Memory B cell (primary cell): ENCODE data around the gene MTR.

Experiments
- ATAC-seq: fragments of 150-1000 bp; cut with Tn5 transposase; 2 replicates; pipeline ENCODE4 v1.10.0; 2021; ENCODE audit warnings: low read depth, mild to moderate bottlenecking, moderate library complexity
- DNase-seq, 2 donors: peaks; one replicate each; pipeline ENCODE4 v3.0.0; 2022; ENCODE audit warnings: low spot score in 2 of 2
- H3K27ac Mint-ChIP-seq: one replicate; pipeline ENCODE4 v1.8.0; 2022; ENCODE audit warnings: mild to moderate bottlenecking, moderate library complexity, mixed read lengths
- H3K27me3 Mint-ChIP-seq: one replicate; pipeline ENCODE4 v1.8.0; 2022; ENCODE audit warnings: mixed read lengths
- H3K36me3 Mint-ChIP-seq: one replicate; pipeline ENCODE4 v1.8.0; 2022; ENCODE audit warnings: mild to moderate bottlenecking, mixed read lengths
- H3K4me1 Mint-ChIP-seq: one replicate; pipeline ENCODE4 v1.8.0; 2022; ENCODE audit warnings: mixed read lengths
- H3K4me3 Mint-ChIP-seq: one replicate; pipeline ENCODE4 v1.8.0; 2022; ENCODE audit warnings: mild to moderate bottlenecking, moderate library complexity, mixed read lengths
- H3K9me3 Mint-ChIP-seq: one replicate; pipeline ENCODE4 v1.8.0; 2022; ENCODE audit warnings: mixed read lengths

The MTR gene

GRCh38 chr1:236800002-236800620 is 5.0 kb downstream of the MTR start:
- Mint-ChIP-seq H3K4me3 (no peak overlapping the region), H3K36me3 (peaks cover 12% of the 10 kb centered on the region), H3K4me1 (peaks cover 35% of the 10 kb centered on the region), H3K27me3 (no peaks in the 10 kb centered on the region), H3K9me3 (no peaks in the 10 kb centered on the region), H3K27ac (no peak overlapping the region)
- ATAC-seq (no peak), DNase-seq (no peak)

- H3K9me3 Mint-ChIP-seq, result no peaks in the 10 kb centered on the region
- H3K27me3 Mint-ChIP-seq, result no peaks in the 10 kb centered on the region
- no peak for DNase-seq
- H3K4me3 Mint-ChIP-seq, result no peak overlapping the region
- peaks cover 37% of the 10 kb centered on the region for H3K4me1 Mint-ChIP-seq
- no peak overlapping the region for H3K27ac Mint-ChIP-seq
- peaks cover 18% of the 10 kb centered on the region for H3K36me3 Mint-ChIP-seq
- ATAC-seq, result no peak
Measured at GRCh38 chr1:236800623-236801022, 5.5 kb downstream of the MTR start.

GRCh38 chr1:236802264-236802663 is 7.2 kb downstream of the MTR start:
- Mint-ChIP-seq H3K27ac (peak overlapping the region; percentile 28), H3K36me3 (peaks cover 21% of the 10 kb centered on the region), H3K4me1 (peaks cover 31% of the 10 kb centered on the region), H3K27me3 (no peaks in the 10 kb centered on the region), H3K4me3 (no peak overlapping the region), H3K9me3 (no peaks in the 10 kb centered on the region)
- ATAC-seq, result no peak
- DNase-seq, result no peak

GRCh38 chr1:236806634-236807033 is 11.5 kb downstream of the MTR start:
- Mint-ChIP-seq H3K27me3 (no peaks in the 10 kb centered on the region), H3K27ac (no peak overlapping the region), H3K36me3 (peaks cover 41% of the 10 kb centered on the region), H3K4me1 (peaks cover 18% of the 10 kb centered on the region), H3K9me3 (no peaks in the 10 kb centered on the region), H3K4me3 (no peak overlapping the region)
- no peak for DNase-seq
- no peak for ATAC-seq

- ATAC-seq (no peak), DNase-seq (no peak)
- peaks cover 7% of the 10 kb centered on the region for H3K4me1 Mint-ChIP-seq
- H3K36me3 Mint-ChIP-seq, result peaks cover 42% of the 10 kb centered on the region
- H3K9me3 Mint-ChIP-seq, result no peaks in the 10 kb centered on the region
- no peaks in the 10 kb centered on the region for H3K27me3 Mint-ChIP-seq
- H3K27ac Mint-ChIP-seq, result no peak overlapping the region
- H3K4me3 Mint-ChIP-seq, result no peak overlapping the region
Measured at GRCh38 chr1:236808005-236808404, 12.9 kb downstream of the MTR start.

GRCh38 chr1:236808564-236809130 is 13.6 kb downstream of the MTR start:
- no peak overlapping the region for H3K27ac Mint-ChIP-seq

GRCh38 chr1:236809148-236809547 is 14.1 kb downstream of the MTR start:
- Mint-ChIP-seq H3K27ac (no peak overlapping the region), H3K4me3 (no peak overlapping the region), H3K4me1 (peaks cover 7% of the 10 kb centered on the region)

More at GRCh38 chr1:236808564-236809130, 13.6 kb downstream of the MTR start:
- Mint-ChIP-seq H3K36me3 (peaks cover 40% of the 10 kb centered on the region), H3K27me3 (no peaks in the 10 kb centered on the region), H3K9me3 (no peaks in the 10 kb centered on the region), H3K4me3 (no peak overlapping the region), H3K4me1 (peaks cover 7% of the 10 kb centered on the region)
- ATAC-seq (no peak), DNase-seq (no peak)

GRCh38 chr1:236810018-236810417 is 14.9 kb downstream of the MTR start:
- H3K27ac Mint-ChIP-seq, result no peak overlapping the region
- no peak overlapping the region for H3K4me3 Mint-ChIP-seq
- ATAC-seq, result no peak
- H3K9me3 Mint-ChIP-seq, result no peaks in the 10 kb centered on the region
- H3K36me3 Mint-ChIP-seq, result peaks cover 40% of the 10 kb centered on the region
- no peaks in the 10 kb centered on the region for H3K27me3 Mint-ChIP-seq
- no peak for DNase-seq
- H3K4me1 Mint-ChIP-seq, result peaks cover 5% of the 10 kb centered on the region

More at GRCh38 chr1:236809148-236809547, 14.1 kb downstream of the MTR start:
- Mint-ChIP-seq H3K27me3 (no peaks in the 10 kb centered on the region), H3K9me3 (no peaks in the 10 kb centered on the region), H3K36me3 (peaks cover 42% of the 10 kb centered on the region)
- DNase-seq (no peak), ATAC-seq (no peak)

- H3K27ac Mint-ChIP-seq, result peak overlapping the region; percentile 72
- no peak overlapping the region for H3K4me3 Mint-ChIP-seq
- ATAC-seq (no peak), DNase-seq (no peak)
- no peaks in the 10 kb centered on the region for H3K9me3 Mint-ChIP-seq
- peaks cover 2% of the 10 kb centered on the region for H3K4me1 Mint-ChIP-seq
- H3K36me3 Mint-ChIP-seq, result peaks cover 44% of the 10 kb centered on the region
- no peaks in the 10 kb centered on the region for H3K27me3 Mint-ChIP-seq
Measured at GRCh38 chr1:236812334-236813030, 17.4 kb downstream of the MTR start.

- Mint-ChIP-seq H3K36me3 (peaks cover 36% of the 10 kb centered on the region), H3K4me3 (no peak overlapping the region), H3K9me3 (no peaks in the 10 kb centered on the region), H3K27me3 (no peaks in the 10 kb centered on the region), H3K4me1 (peaks cover 4% of the 10 kb centered on the region), H3K27ac (no peak overlapping the region)
- DNase-seq, result no peak
- ATAC-seq, result no peak
Measured at GRCh38 chr1:236815941-236816340, 20.8 kb downstream of the MTR start.

- no peak for DNase-seq
- no peaks in the 10 kb centered on the region for H3K27me3 Mint-ChIP-seq
- H3K27ac Mint-ChIP-seq, result no peak overlapping the region
- H3K36me3 Mint-ChIP-seq, result peaks cover 36% of the 10 kb centered on the region
- ATAC-seq, result no peak
- H3K9me3 Mint-ChIP-seq, result no peaks in the 10 kb centered on the region
- no peak overlapping the region for H3K4me3 Mint-ChIP-seq
- peaks cover 4% of the 10 kb centered on the region for H3K4me1 Mint-ChIP-seq
Measured at GRCh38 chr1:236819856-236820255, 24.8 kb downstream of the MTR start.

GRCh38 chr1:236821091-236821627 is 26.1 kb downstream of the MTR start:
- Mint-ChIP-seq H3K4me1 (peaks cover 2% of the 10 kb centered on the region), H3K36me3 (peaks cover 36% of the 10 kb centered on the region), H3K27me3 (no peaks in the 10 kb centered on the region), H3K9me3 (no peaks in the 10 kb centered on the region), H3K4me3 (no peak overlapping the region), H3K27ac (no peak overlapping the region)
- DNase-seq (no peak), ATAC-seq (no peak)

- H3K36me3 Mint-ChIP-seq, result peaks cover 36% of the 10 kb centered on the region
- DNase-seq (no peak), ATAC-seq (no peak)
- peaks cover 2% of the 10 kb centered on the region for H3K4me1 Mint-ChIP-seq
- no peak overlapping the region for H3K27ac Mint-ChIP-seq
- H3K9me3 Mint-ChIP-seq, result no peaks in the 10 kb centered on the region
- H3K4me3 Mint-ChIP-seq, result no peak overlapping the region
- H3K27me3 Mint-ChIP-seq, result no peaks in the 10 kb centered on the region
Measured at GRCh38 chr1:236823559-236823958, 28.5 kb downstream of the MTR start.

- ATAC-seq, result no peak
- DNase-seq, result no peak
- no peaks in the 10 kb centered on the region for H3K27me3 Mint-ChIP-seq
- peaks cover 42% of the 10 kb centered on the region for H3K36me3 Mint-ChIP-seq
- H3K4me3 Mint-ChIP-seq, result no peak overlapping the region
- no peak overlapping the region for H3K27ac Mint-ChIP-seq
- H3K4me1 Mint-ChIP-seq, result no peaks in the 10 kb centered on the region
- H3K9me3 Mint-ChIP-seq, result no peaks in the 10 kb centered on the region
Measured at GRCh38 chr1:236829085-236829484, 34.0 kb downstream of the MTR start.
